IMR-90 (cell line): Measurements from ENCODE around the gene ERC2. TPM values are rescaled to one million over a fixed set of nuclear protein-coding genes. Genes with fewer than 3 reads are reported as not detected.

ENCODE experiments used
- ATAC-seq: fragments of 200-7000 bp; cut with Tn5 transposase; 2 replicates; pipeline ENCODE4 v1.9.1; 2020; ENCODE audit warnings: low read depth, mild to moderate bottlenecking, moderate library complexity
- BruUV-seq: library from RNA; stranded (reverse); fragments of 400-500 nt; replicated peaks from 2 replicates; lab custom pipeline; 2021; lab: Mats Ljungman, UMichigan
- CTCF ChIA-PET: fragments of 300-600 bp; formaldehyde crosslinking; extraction: SDS; loops from one replicate; lab custom pipeline; 2021; ENCODE audit warnings: antibody characterized with exemption; lab: Yijun Ruan, JAX
- POLR2A ChIA-PET: fragments of 300-600 bp; sonication (Branson Sonifier 250); formaldehyde crosslinking; loops from one replicate; lab custom pipeline; 2022; ENCODE audit warnings: antibody characterized with exemption; ENCODE audit not compliant: unreplicated experiment; lab: Charles Lee
- DNase-seq: peaks from one replicate; pipeline ENCODE4 v3.0.0; 2013
- H2AFZ ChIP-seq: replicated peaks from 2 replicates; pipeline ENCODE3; 2013; ENCODE audit warnings: low read length, mild to moderate bottlenecking; ENCODE audit not compliant: poor library complexity
- H2AK5ac ChIP-seq: 2 replicates; pipeline ENCODE4 v1.6.1; 2013; ENCODE audit warnings: low read depth, low read length, inconsistent platforms
- H2AK9ac ChIP-seq: replicated peaks from 2 replicates; pipeline ENCODE3; 2013; ENCODE audit warnings: mild to moderate bottlenecking, low read depth, low read length, moderate library complexity; ENCODE audit not compliant: poor library complexity
- H2BK120ac ChIP-seq: 2 replicates; pipeline ENCODE4 v1.6.1; 2013; ENCODE audit warnings: low read depth, low read length, inconsistent platforms
- H2BK15ac ChIP-seq: 3 replicates; pipeline ENCODE4 v1.6.1; 2013; ENCODE audit warnings: low read depth, low read length, inconsistent platforms
- H2BK20ac ChIP-seq: 2 replicates; pipeline ENCODE4 v1.6.1; 2013; ENCODE audit warnings: low read depth, mild to moderate bottlenecking, inconsistent platforms, low read length, moderate library complexity
- H2BK5ac ChIP-seq: 2 replicates; pipeline ENCODE4 v1.6.1; 2013; ENCODE audit warnings: mild to moderate bottlenecking, low read depth, low read length, inconsistent platforms; ENCODE audit not compliant: poor library complexity, severe bottlenecking
- H3K14ac ChIP-seq: replicated peaks from 2 replicates; pipeline ENCODE4 v1.6.1; 2013; ENCODE audit warnings: low read depth, low read length, inconsistent platforms
- H3K18ac ChIP-seq: 2 replicates; pipeline ENCODE4 v1.6.1; 2013; ENCODE audit warnings: low read depth, low read length, control low read depth
- H3K23ac ChIP-seq: 2 replicates; pipeline ENCODE4 v1.6.1; 2013; ENCODE audit warnings: low read depth, low read length, inconsistent platforms
- H3K27ac ChIP-seq: 2 replicates; pipeline ENCODE4 v1.5.1; 2013; ENCODE audit warnings: mild to moderate bottlenecking, control low read depth, low read length; ENCODE audit not compliant: insufficient read depth
- H3K27me3 ChIP-seq: 2 replicates; pipeline ENCODE4 v1.6.1; 2013; ENCODE audit warnings: low read length; ENCODE audit not compliant: control insufficient read depth, insufficient read depth
- H3K36me3 ChIP-seq: 2 replicates; pipeline ENCODE4 v1.6.1; 2013; ENCODE audit warnings: low read length, mixed read lengths; ENCODE audit not compliant: control insufficient read depth, insufficient read depth
- H3K4ac ChIP-seq: 2 replicates; pipeline ENCODE4 v1.6.1; 2013; ENCODE audit warnings: low read depth, low read length, inconsistent platforms
- H3K4me1 ChIP-seq: 2 replicates; pipeline ENCODE4 v1.6.1; 2013; ENCODE audit warnings: low read length, mixed read lengths; ENCODE audit not compliant: control insufficient read depth, insufficient read depth
- H3K4me2 ChIP-seq: 2 replicates; pipeline ENCODE4 v1.6.1; 2013; ENCODE audit warnings: low read depth, mild to moderate bottlenecking, control low read depth, low read length, moderate library complexity
- H3K4me3 ChIP-seq: 2 replicates; pipeline ENCODE4 v1.5.1; 2013; ENCODE audit warnings: low read depth, mild to moderate bottlenecking, control low read depth, low read length, moderate library complexity; ENCODE audit not compliant: insufficient read depth
- H3K56ac ChIP-seq: 2 replicates; pipeline ENCODE4 v1.6.1; 2013; ENCODE audit warnings: low read length, inconsistent platforms; ENCODE audit not compliant: insufficient read depth; ENCODE audit errors: extremely low read depth
- H3K79me1 ChIP-seq, 2 experiments: 2 replicates each; pipeline ENCODE4 v1.6.1; 2013; ENCODE audit warnings: low read length in 2 of 2, inconsistent platforms in 1 of 2, low read depth in 1 of 2
- H3K9ac ChIP-seq: 2 replicates; pipeline ENCODE4 v1.6.1; 2013; ENCODE audit warnings: low read depth, low read length, control low read depth
- H3K9me1 ChIP-seq: 2 replicates; pipeline ENCODE4 v1.6.1; 2013; ENCODE audit warnings: low read length, inconsistent platforms; ENCODE audit not compliant: insufficient read depth
- H3K9me3 ChIP-seq: 2 replicates; pipeline ENCODE4 v1.6.1; 2013; ENCODE audit warnings: low read length; ENCODE audit not compliant: control insufficient read depth, insufficient read depth
- H4K20me1 ChIP-seq: 2 replicates; pipeline ENCODE4 v1.6.1; 2013; ENCODE audit warnings: low read length, inconsistent platforms; ENCODE audit not compliant: insufficient read depth
- H4K5ac ChIP-seq: 2 replicates; pipeline ENCODE4 v1.6.1; 2013; ENCODE audit warnings: mild to moderate bottlenecking, low read depth, low read length, control low read depth
- H4K8ac ChIP-seq, 2 experiments: 2 replicates each; pipeline ENCODE4 v1.6.1; 2013; ENCODE audit warnings: low read depth in 2 of 2, low read length in 2 of 2, control low read depth in 1 of 2, inconsistent platforms in 1 of 2
- H4K91ac ChIP-seq: 2 replicates; pipeline ENCODE4 v1.6.1; 2013; ENCODE audit warnings: low read depth, low read length, inconsistent platforms; ENCODE audit not compliant: insufficient read depth
- CEBPB ChIP-seq: IDR thresholded peaks from 2 replicates; pipeline ENCODE4 v1.6.1; 2012; ENCODE audit warnings: low read depth, low read length, improper control_type of control experiment
- CHD1 ChIP-seq: IDR thresholded peaks from 2 replicates; pipeline ENCODE4 v1.6.1; 2012; ENCODE audit warnings: low read depth, low read length, improper control_type of control experiment
- MAFK ChIP-seq: IDR thresholded peaks from 2 replicates; pipeline ENCODE4 v1.6.1; 2012; ENCODE audit warnings: low read depth, low read length, improper control_type of control experiment
- MAZ ChIP-seq: IDR thresholded peaks from 2 replicates; pipeline ENCODE4 v1.6.1; 2012; ENCODE audit warnings: low read depth, mild to moderate bottlenecking, low read length, improper control_type of control experiment, moderate library complexity, borderline replicate concordance
- RAD21 ChIP-seq: IDR thresholded peaks from 2 replicates; pipeline ENCODE4 v1.6.1; 2012; ENCODE audit warnings: low read length, improper control_type of control experiment
- RCOR1 ChIP-seq: IDR thresholded peaks from 2 replicates; pipeline ENCODE4 v1.6.1; 2012; ENCODE audit warnings: mild to moderate bottlenecking, low read length, improper control_type of control experiment; ENCODE audit not compliant: insufficient replicate concordance
- RFX5 ChIP-seq: IDR thresholded peaks from 2 replicates; pipeline ENCODE4 v1.8.0; 2012; ENCODE audit warnings: low read depth, mild to moderate bottlenecking, low read length, moderate library complexity
- WGBS, 2 experiments: methylation state at CpG; one replicate each; pipeline versions ENCODE4 v1.1.5 to v1.1.7; 2013; ENCODE audit warnings: missing lambda C conversion rate in 2 of 2; ENCODE audit not compliant: insufficient read length in 1 of 2; ENCODE audit errors: extremely low coverage in 2 of 2; 5-methylcytosine and 5-hydroxymethylcytosine counted together
- dilution Hi-C: fragments of 300-500 bp; cut with HindIII; formaldehyde crosslinking; loops from one replicate; pipeline ENCODE4 v1.14.3; 2018; ENCODE audit warnings: low sequenced_read_pairs; ENCODE audit not compliant: unreplicated experiment
- in situ Hi-C: fragments of 300-500 bp; cut with MboI; formaldehyde crosslinking; loops from 3 replicates; pipeline ENCODE4 v1.14.3; 2019; ENCODE audit warnings: low sequenced_read_pairs, inconsistent platforms, mixed read lengths
- intact Hi-C: fragments of 100-400 bp; cut with micrococcal nuclease; formaldehyde crosslinking; loops from 2 replicates; pipeline ENCODE4 v1.10.0; 2022
- polyA plus RNA-seq, 3 experiments: library from polyadenylated mRNA; depleted of rRNA; stranded (reverse); fragments of >200 nt; gene quantifications; 2 replicates each; pipeline ENCODE4 v1.2.3, GENCODE V29; 2012; ENCODE audit warnings: low replicate concordance in 1 of 3
- total RNA-seq: library from RNA; depleted of rRNA; stranded (reverse); fragments of >200 nt; gene quantifications from 2 replicates; pipeline ENCODE4 v1.2.3, GENCODE V29; 2012
- TF ChIP-seq, protein P1 (sequence below): fragments of 150-350 bp; IDR thresholded peaks from 2 replicates; pipeline ENCODE4 v1.6.1; 2017; ENCODE audit warnings: mild to moderate bottlenecking, antibody characterized with exemption, low read length, low read depth

Gene ERC2
- total and polyA plus RNA-seq, 2 of the 4 experiments (the other 2 are of a cell fraction), result 0.17 to 0.18 TPM

- Histone ChIP-seq H4K91ac (no peak overlapping the region), H3K14ac (no peak overlapping the region), H2AK9ac (no peak overlapping the region), H3K9me1 (peaks cover 6% of the 10 kb centered on the region; the same call in 1 of the 2 replicates), H2AK5ac (no peak overlapping the region), H3K4me3 (no peak overlapping the region), H3K23ac (no peak overlapping the region), H3K36me3 (no peaks in the 10 kb centered on the region), H3K4me1 (peaks cover 2% of the 10 kb centered on the region; the same call in 1 of the 2 replicates), H4K20me1 (no peaks in the 10 kb centered on the region), H4K5ac (no peak overlapping the region), H2BK120ac (no peak overlapping the region), H3K27ac (no peak overlapping the region), H2BK20ac (no peak overlapping the region), H2BK15ac (no peak overlapping the region), H2BK5ac (no peak overlapping the region), H3K9ac (no peak overlapping the region), H3K27me3 (peaks cover 5% of the 10 kb centered on the region), H3K4me2 (no peak overlapping the region), H3K18ac (no peak overlapping the region), H3K79me1 (no peaks in the 10 kb centered on the region), H2AFZ (no peak overlapping the region), H4K8ac (no peak overlapping the region), H3K4ac (no peak overlapping the region), H3K56ac (no peak overlapping the region), H3K9me3 (no peaks in the 10 kb centered on the region)
- ChIA-PET POLR2A (no interaction called here), CTCF (no interaction called here)
- WGBS, 2 experiments, result no CpG with 5 or more reads among the region's 4 CpGs
- dilution Hi-C loops (no loop called here), in situ Hi-C loops (no loop called here), intact Hi-C loops (no loop called here)
- TF ChIP-seq RFX5 (no peak), CEBPB (no peak), RCOR1 (no peak), RAD21 (no peak), CHD1 (no peak), MAFK (no peak), MAZ (no peak)
- TF ChIP-seq, protein P1, sequence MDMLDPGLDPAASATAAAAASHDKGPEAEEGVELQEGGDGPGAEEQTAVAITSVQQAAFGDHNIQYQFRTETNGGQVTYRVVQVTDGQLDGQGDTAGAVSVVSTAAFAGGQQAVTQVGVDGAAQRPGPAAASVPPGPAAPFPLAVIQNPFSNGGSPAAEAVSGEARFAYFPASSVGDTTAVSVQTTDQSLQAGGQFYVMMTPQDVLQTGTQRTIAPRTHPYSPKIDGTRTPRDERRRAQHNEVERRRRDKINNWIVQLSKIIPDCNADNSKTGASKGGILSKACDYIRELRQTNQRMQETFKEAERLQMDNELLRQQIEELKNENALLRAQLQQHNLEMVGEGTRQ, result no peak
- no peak for DNase-seq
- no TSS peak for BruUV-seq
- no peak for ATAC-seq
These were observed 940.9 kb downstream of the ERC2 start for GRCh38 chr3:55527361-55527760.
